Panc1 (cell line): ENCODE results near the gene IGFBP1.
"Not testable (repeated sequence)": the region's sequence is repeated elsewhere in the genome, so short reads cannot be mapped to it uniquely, and the experiment has no call there.

Source experiments
- POLR2AphosphoS5 ChIP-seq: IDR thresholded peaks from 2 replicates; pipeline ENCODE4 v1.6.1; 2012; ENCODE audit warnings: mild to moderate bottlenecking, low read depth, low read length, moderate library complexity
- TF ChIP-seq, protein P1 (sequence below): fragments of 450-650 bp; IDR thresholded peaks from 2 replicates; pipeline ENCODE4 v1.5.1; 2017; ENCODE audit warnings: mild to moderate bottlenecking

DNA sequence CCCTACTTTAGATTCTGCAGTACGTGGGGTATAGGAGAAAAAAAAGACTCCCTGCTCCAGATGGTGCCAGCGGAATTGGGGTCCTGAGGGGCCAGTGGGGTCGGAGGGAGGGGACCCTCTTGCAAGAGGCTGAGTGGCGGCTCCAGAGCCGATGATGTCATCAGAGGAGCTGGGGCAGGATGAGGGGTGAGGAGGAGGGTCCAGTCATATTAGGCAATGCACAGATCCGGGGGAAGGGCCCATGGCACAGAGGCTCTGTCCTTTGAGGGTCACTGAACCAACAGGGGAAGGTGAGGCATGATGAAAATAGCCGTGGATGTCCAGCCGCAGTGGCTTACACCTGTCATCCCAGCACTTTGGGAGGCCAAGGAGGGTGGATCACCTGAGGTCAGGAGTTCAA, 34.8 kb upstream of the IGFBP1 start:
- TF ChIP-seq, protein P1, sequence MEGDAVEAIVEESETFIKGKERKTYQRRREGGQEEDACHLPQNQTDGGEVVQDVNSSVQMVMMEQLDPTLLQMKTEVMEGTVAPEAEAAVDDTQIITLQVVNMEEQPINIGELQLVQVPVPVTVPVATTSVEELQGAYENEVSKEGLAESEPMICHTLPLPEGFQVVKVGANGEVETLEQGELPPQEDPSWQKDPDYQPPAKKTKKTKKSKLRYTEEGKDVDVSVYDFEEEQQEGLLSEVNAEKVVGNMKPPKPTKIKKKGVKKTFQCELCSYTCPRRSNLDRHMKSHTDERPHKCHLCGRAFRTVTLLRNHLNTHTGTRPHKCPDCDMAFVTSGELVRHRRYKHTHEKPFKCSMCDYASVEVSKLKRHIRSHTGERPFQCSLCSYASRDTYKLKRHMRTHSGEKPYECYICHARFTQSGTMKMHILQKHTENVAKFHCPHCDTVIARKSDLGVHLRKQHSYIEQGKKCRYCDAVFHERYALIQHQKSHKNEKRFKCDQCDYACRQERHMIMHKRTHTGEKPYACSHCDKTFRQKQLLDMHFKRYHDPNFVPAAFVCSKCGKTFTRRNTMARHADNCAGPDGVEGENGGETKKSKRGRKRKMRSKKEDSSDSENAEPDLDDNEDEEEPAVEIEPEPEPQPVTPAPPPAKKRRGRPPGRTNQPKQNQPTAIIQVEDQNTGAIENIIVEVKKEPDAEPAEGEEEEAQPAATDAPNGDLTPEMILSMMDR: not testable (repeated sequence)
- not testable (repeated sequence) for TF ChIP-seq POLR2AphosphoS5
